ENCODE data around the gene NRP1. TPM values are rescaled to one million over a fixed set of nuclear protein-coding genes. Genes with fewer than 3 reads are reported as not detected.

The NRP1 gene
- total RNA-seq, 1 donor, result 173 TPM

DNA sequence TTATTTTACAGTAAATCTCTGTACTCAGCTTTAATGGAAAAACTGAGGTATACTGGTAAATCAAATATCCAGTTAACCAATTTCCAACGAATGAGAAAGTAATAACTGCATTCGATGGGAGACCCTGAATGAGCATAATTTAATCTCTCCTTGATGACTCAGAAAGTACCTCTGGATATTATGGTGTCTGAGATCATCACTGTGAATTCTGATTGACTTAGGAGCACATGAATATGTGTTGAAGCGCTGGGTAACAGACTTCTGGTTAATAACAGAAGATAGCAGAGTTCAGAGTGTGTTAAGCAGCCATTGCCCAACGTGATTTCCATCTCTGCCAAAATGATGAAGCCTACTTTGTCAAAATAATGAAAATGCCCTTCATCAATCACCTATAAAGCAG lies 116.6 kb downstream of the NRP1 start:
- Histone ChIP-seq H3K79me2 (ENCODE audit: insufficient read depth, low read length) (peaks cover 23% of the 10 kb centered on the region), H3K9me3 (ENCODE audit: low read depth, low read length) (no peaks in the 10 kb centered on the region), H3K36me3 (ENCODE audit: insufficient read depth, low read length) (peaks cover 56% of the 10 kb centered on the region), H3K27me3 (ENCODE audit: insufficient read depth, low read length) (no peaks in the 10 kb centered on the region), H3K4me3 (ENCODE audit: insufficient read depth, low read length) (no peak overlapping the region), H4K20me1 (ENCODE audit: insufficient read depth, low read length) (no peaks in the 10 kb centered on the region), H3K4me2 (ENCODE audit: insufficient read depth, low read length) (no peak overlapping the region), H3K27ac (ENCODE audit: low read depth, low read length) (peak overlapping the region; percentile 89), H2AFZ (ENCODE audit: low read length) (no peak overlapping the region), H3K4me1 (ENCODE audit: insufficient read depth, low read length) (peaks cover 51% of the 10 kb centered on the region)
- DNase-seq (ENCODE audit: insufficient read length, low spot score, missing footprints), result peak; percentile 62
- no peak for TF ChIP-seq CTCF (IDR thresholded peaks at IDR 0.05; ENCODE audit: extremely low read depth, low read depth, low read length)

DNA sequence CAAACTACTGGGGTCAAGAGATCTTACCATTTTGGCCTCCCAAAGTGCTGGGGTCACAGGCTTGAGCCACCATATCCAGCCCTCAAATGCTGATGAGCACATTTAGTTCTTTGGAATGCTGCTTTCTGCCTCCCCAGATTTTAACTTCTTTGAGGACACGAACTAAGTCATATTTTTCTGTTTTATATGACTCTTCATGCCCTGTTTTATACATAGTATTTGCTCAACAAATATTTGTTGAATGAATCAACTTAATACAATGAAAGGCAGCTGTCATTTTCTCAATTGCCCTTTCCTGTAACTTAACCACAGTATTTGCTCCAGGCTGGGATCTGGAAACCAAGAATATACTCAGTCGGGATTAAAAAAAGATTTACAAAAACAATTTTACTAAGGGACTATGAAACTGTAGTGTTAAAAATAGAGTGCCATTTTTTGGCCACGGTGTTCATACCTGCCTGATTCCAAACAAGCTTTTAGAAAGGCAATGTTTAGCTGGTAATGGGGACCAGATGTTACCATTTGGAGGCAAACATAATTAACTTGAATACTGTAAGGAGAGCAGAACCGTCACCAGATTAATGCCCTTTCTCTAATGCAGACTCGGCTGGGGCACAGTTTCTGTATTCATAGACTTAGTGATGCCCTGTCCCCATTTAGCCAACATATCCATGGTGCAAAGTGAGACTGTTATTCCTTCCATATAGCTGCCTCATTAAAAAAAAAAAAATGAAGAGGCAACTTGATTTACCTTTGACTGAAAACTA lies 117.6 kb downstream of the NRP1 start:
- H3K36me3 ChIP-seq (ENCODE audit: insufficient read depth, low read length), result peaks cover 58% of the 10 kb centered on the region
- peak; percentile 62 for DNase-seq (ENCODE audit: insufficient read length, low spot score, missing footprints)
- TF ChIP-seq CTCF (IDR thresholded peaks at IDR 0.05; ENCODE audit: extremely low read depth, low read depth, low read length), result no peak
- no peaks in the 10 kb centered on the region for H3K27me3 ChIP-seq (ENCODE audit: insufficient read depth, low read length)
- H3K9me3 ChIP-seq (ENCODE audit: low read depth, low read length), result no peaks in the 10 kb centered on the region
- peak overlapping the region; percentile 67 for H3K4me2 ChIP-seq (ENCODE audit: insufficient read depth, low read length)
- no peaks in the 10 kb centered on the region for H4K20me1 ChIP-seq (ENCODE audit: insufficient read depth, low read length)
- H3K4me3 ChIP-seq (ENCODE audit: insufficient read depth, low read length), result no peak overlapping the region
- H3K27ac ChIP-seq (ENCODE audit: low read depth, low read length), result peak overlapping the region; percentile 89
- no peak overlapping the region for H2AFZ ChIP-seq (ENCODE audit: low read length)
- peaks cover 22% of the 10 kb centered on the region for H3K79me2 ChIP-seq (ENCODE audit: insufficient read depth, low read length)
- H3K4me1 ChIP-seq (ENCODE audit: insufficient read depth, low read length), result peaks cover 58% of the 10 kb centered on the region

DNA sequence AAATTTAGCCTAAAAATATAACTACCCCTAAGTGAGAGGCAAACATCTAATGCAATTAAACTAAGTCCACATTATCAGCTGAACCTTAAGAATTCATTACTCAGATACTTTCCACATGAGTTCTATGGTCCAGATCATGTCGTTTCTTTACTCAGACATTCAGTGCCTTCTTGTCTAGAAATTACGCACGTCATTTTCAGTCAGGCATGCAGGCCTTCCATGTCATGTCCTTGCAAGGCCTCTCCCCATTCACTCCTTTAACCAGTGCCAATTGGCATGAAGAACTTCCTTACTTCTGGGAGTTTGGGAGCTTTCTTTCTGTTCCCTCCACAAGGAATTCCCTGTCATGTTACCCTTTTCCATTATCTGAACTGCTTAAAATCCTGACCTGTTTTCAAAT lies 118.8 kb downstream of the NRP1 start:
- TF ChIP-seq CTCF (IDR thresholded peaks at IDR 0.05; ENCODE audit: extremely low read depth, low read depth, low read length), result no peak
- Histone ChIP-seq H3K4me1 (ENCODE audit: insufficient read depth, low read length) (peaks cover 67% of the 10 kb centered on the region), H2AFZ (ENCODE audit: low read length) (no peak overlapping the region), H3K36me3 (ENCODE audit: insufficient read depth, low read length) (peaks cover 52% of the 10 kb centered on the region), H3K4me3 (ENCODE audit: insufficient read depth, low read length) (no peak overlapping the region), H4K20me1 (ENCODE audit: insufficient read depth, low read length) (no peaks in the 10 kb centered on the region), H3K27me3 (ENCODE audit: insufficient read depth, low read length) (no peaks in the 10 kb centered on the region), H3K79me2 (ENCODE audit: insufficient read depth, low read length) (peaks cover 17% of the 10 kb centered on the region), H3K27ac (ENCODE audit: low read depth, low read length) (peak overlapping the region; percentile 89), H3K9me3 (ENCODE audit: low read depth, low read length) (no peaks in the 10 kb centered on the region), H3K4me2 (ENCODE audit: insufficient read depth, low read length) (no peak overlapping the region)
- no peak for DNase-seq (ENCODE audit: insufficient read length, low spot score, missing footprints)

- Histone ChIP-seq H4K20me1 (ENCODE audit: insufficient read depth, low read length) (no peaks in the 10 kb centered on the region), H3K27ac (ENCODE audit: low read depth, low read length) (peak overlapping the region; percentile 89), H3K4me3 (ENCODE audit: insufficient read depth, low read length) (no peak overlapping the region), H3K4me2 (ENCODE audit: insufficient read depth, low read length) (no peak overlapping the region), H3K36me3 (ENCODE audit: insufficient read depth, low read length) (peaks cover 50% of the 10 kb centered on the region), H3K9me3 (ENCODE audit: low read depth, low read length) (no peaks in the 10 kb centered on the region), H3K4me1 (ENCODE audit: insufficient read depth, low read length) (peaks cover 67% of the 10 kb centered on the region), H3K79me2 (ENCODE audit: insufficient read depth, low read length) (peaks cover 17% of the 10 kb centered on the region), H3K27me3 (ENCODE audit: insufficient read depth, low read length) (no peaks in the 10 kb centered on the region), H2AFZ (ENCODE audit: low read length) (no peak overlapping the region)
- DNase-seq (ENCODE audit: insufficient read length, low spot score, missing footprints), result peak; percentile 76
- no peak for TF ChIP-seq CTCF (IDR thresholded peaks at IDR 0.05; ENCODE audit: extremely low read depth, low read depth, low read length)
Measured at GRCh38 chr10:33215154-33215553, 119.3 kb downstream of the NRP1 start.
